H9 (cell line): ENCODE results near the gene STAU1. TPM values are rescaled to one million over a fixed set of nuclear protein-coding genes. Genes with fewer than 3 reads are reported as not detected.

ENCODE experiments used
- DNase-seq: peaks from one replicate; pipeline ENCODE4 v3.0.0-alpha.2; 2017
- H2AFZ ChIP-seq: one replicate; pipeline ENCODE4 v1.6.1; 2013; ENCODE audit warnings: mild to moderate bottlenecking, low read length, control low read depth, moderate library complexity
- H2AK5ac ChIP-seq: 2 replicates; pipeline ENCODE4 v1.6.1; 2013; ENCODE audit warnings: low read length, control low read depth, mixed read lengths; ENCODE audit not compliant: insufficient read length
- H2BK120ac ChIP-seq: one replicate; pipeline ENCODE4 v1.6.1; 2013; ENCODE audit warnings: low read depth, mild to moderate bottlenecking, low read length, control low read depth, inconsistent platforms; ENCODE audit not compliant: poor library complexity, severe bottlenecking
- H2BK12ac ChIP-seq: 2 replicates; pipeline ENCODE4 v1.6.1; 2013; ENCODE audit warnings: low read length, control low read depth, mixed read lengths, low read depth; ENCODE audit not compliant: insufficient read length
- H2BK15ac ChIP-seq: 2 replicates; pipeline ENCODE4 v1.6.1; 2013; ENCODE audit warnings: low read depth, low read length, control low read depth
- H2BK20ac ChIP-seq: one replicate; pipeline ENCODE4 v1.6.1; 2013; ENCODE audit warnings: low read depth, mild to moderate bottlenecking, low read length, control low read depth, inconsistent platforms; ENCODE audit not compliant: poor library complexity, severe bottlenecking
- H2BK5ac ChIP-seq: 2 replicates; pipeline ENCODE4 v1.6.1; 2013; ENCODE audit warnings: low read length, control low read depth, mixed read lengths; ENCODE audit not compliant: insufficient read length
- H3K14ac ChIP-seq: 2 replicates; pipeline ENCODE4 v1.6.1; 2013; ENCODE audit warnings: low read length, control low read depth; ENCODE audit not compliant: insufficient read depth
- H3K18ac ChIP-seq: 2 replicates; pipeline ENCODE4 v1.6.1; 2013; ENCODE audit warnings: low read depth, mild to moderate bottlenecking, mixed read lengths, low read length, control low read depth; ENCODE audit not compliant: insufficient read length
- H3K23ac ChIP-seq: 2 replicates; pipeline ENCODE4 v1.6.1; 2013; ENCODE audit warnings: low read length, control low read depth, mixed read lengths, low read depth; ENCODE audit not compliant: insufficient read length
- H3K23me2 ChIP-seq: 2 replicates; pipeline ENCODE4 v1.6.1; 2013; ENCODE audit warnings: low read depth, mild to moderate bottlenecking, mixed read lengths, low read length, control low read depth; ENCODE audit not compliant: insufficient read length, poor library complexity, severe bottlenecking
- H3K27ac ChIP-seq: 2 replicates; pipeline ENCODE4 v1.5.1; 2013; ENCODE audit warnings: low read length, control low read depth, mixed read lengths, low read depth; ENCODE audit not compliant: insufficient read length
- H3K27me3 ChIP-seq: 2 replicates; pipeline ENCODE4 v1.6.1; 2013; ENCODE audit warnings: low read length, control low read depth, inconsistent platforms; ENCODE audit not compliant: insufficient read depth
- H3K4ac ChIP-seq: 2 replicates; pipeline ENCODE4 v1.6.1; 2013; ENCODE audit warnings: low read depth, mild to moderate bottlenecking, control low read depth, inconsistent platforms, low read length, moderate library complexity
- H3K4me1 ChIP-seq: 2 replicates; pipeline ENCODE4 v1.6.1; 2013; ENCODE audit warnings: low read length, control low read depth, inconsistent platforms; ENCODE audit not compliant: insufficient read depth
- H3K4me2 ChIP-seq: 2 replicates; pipeline ENCODE4 v1.6.1; 2013; ENCODE audit warnings: low read length, control low read depth, mixed read lengths; ENCODE audit not compliant: insufficient read length, insufficient read depth
- H3K56ac ChIP-seq: 2 replicates; pipeline ENCODE4 v1.6.1; 2013; ENCODE audit warnings: low read depth, mild to moderate bottlenecking, mixed read lengths, low read length, control low read depth; ENCODE audit not compliant: insufficient read length
- H3K79me1 ChIP-seq: 2 replicates; pipeline ENCODE4 v1.6.1; 2013; ENCODE audit warnings: low read depth, mild to moderate bottlenecking, moderate library complexity, low read length, control low read depth, inconsistent platforms; ENCODE audit not compliant: insufficient read depth, poor library complexity, severe bottlenecking
- H3K79me2 ChIP-seq: 2 replicates; pipeline ENCODE4 v1.6.1; 2013; ENCODE audit warnings: low read length, control low read depth, inconsistent platforms; ENCODE audit not compliant: insufficient read depth
- H3K9ac ChIP-seq: 2 replicates; pipeline ENCODE4 v1.6.1; 2013; ENCODE audit warnings: low read length, control low read depth, mixed read lengths; ENCODE audit not compliant: insufficient read length; ENCODE audit errors: extremely low read depth
- H3K9me3 ChIP-seq: one replicate; pipeline ENCODE4 v1.6.1; 2013; ENCODE audit warnings: low read depth, low read length, inconsistent platforms; ENCODE audit not compliant: control insufficient read depth
- H3T11ph ChIP-seq: one replicate; pipeline ENCODE4 v1.6.1; 2013; ENCODE audit warnings: mild to moderate bottlenecking, low read length, control low read depth, inconsistent platforms
- H4K20me1 ChIP-seq: one replicate; pipeline ENCODE4 v1.6.1; 2013; ENCODE audit not compliant: control insufficient read depth, insufficient read length, insufficient read depth
- H4K5ac ChIP-seq: 2 replicates; pipeline ENCODE4 v1.6.1; 2013; ENCODE audit warnings: low read depth, mild to moderate bottlenecking, mixed read lengths, low read length, control low read depth; ENCODE audit not compliant: insufficient read length
- H4K8ac ChIP-seq: replicated peaks from 2 replicates; pipeline ENCODE4 v1.6.1; 2013; ENCODE audit warnings: low read length, control low read depth, mixed read lengths, low read depth; ENCODE audit not compliant: insufficient read length
- H4K91ac ChIP-seq: 2 replicates; pipeline ENCODE4 v1.6.1; 2013; ENCODE audit warnings: low read depth, mild to moderate bottlenecking, moderate library complexity, mixed read lengths, low read length, control low read depth; ENCODE audit not compliant: insufficient read length
- H3K27ac Mint-ChIP-seq, 3 experiments: 2 replicates in 2 of 3; 3 replicates in 1 of 3; pipeline ENCODE4 v1.8.0; 2020 to 2021; ENCODE audit warnings: mixed read lengths in 3 of 3, mild to moderate bottlenecking in 1 of 3, moderate library complexity in 1 of 3
- H3K27me3 Mint-ChIP-seq: 2 replicates; pipeline ENCODE4 v1.8.0; 2021; ENCODE audit warnings: low read depth, mild to moderate bottlenecking, moderate library complexity, mixed read lengths
- H3K36me3 Mint-ChIP-seq, 3 experiments: 2 replicates in 2 of 3; 3 replicates in 1 of 3; pipeline ENCODE4 v1.8.0; 2020 to 2021; ENCODE audit warnings: low read depth in 3 of 3, mixed read lengths in 3 of 3; ENCODE audit not compliant: insufficient read depth in 1 of 3
- H3K4me1 Mint-ChIP-seq, 2 experiments: 2 replicates each; pipeline ENCODE4 v1.8.0; 2020; ENCODE audit warnings: mixed read lengths in 2 of 2
- H3K4me3 Mint-ChIP-seq, 2 experiments: 2 replicates in 1 of 2; 3 replicates in 1 of 2; pipeline ENCODE4 v1.8.0; 2020 to 2021; ENCODE audit warnings: mild to moderate bottlenecking in 2 of 2, mixed read lengths in 2 of 2, moderate library complexity in 1 of 2
- H3K9me3 Mint-ChIP-seq, 2 experiments: 2 replicates in 1 of 2; 3 replicates in 1 of 2; pipeline ENCODE4 v1.8.0; 2020; ENCODE audit warnings: mild to moderate bottlenecking in 2 of 2, mixed read lengths in 2 of 2, moderate library complexity in 1 of 2
- WGBS: extraction: QIAGEN DNeasy Blood & Tissue Kit; methylation state at CpG from one replicate; pipeline ENCODE4 v1.1.7; 2013; ENCODE audit warnings: missing lambda C conversion rate, low lambda C conversion rate, mixed read lengths; ENCODE audit not compliant: insufficient read length; ENCODE audit errors: extremely low coverage; 5-methylcytosine and 5-hydroxymethylcytosine counted together
- total RNA-seq: library from RNA; stranded (reverse); gene quantifications from 2 replicates; pipeline ENCODE4 v1.2.1, GENCODE V29; 2021
- TF ChIP-seq, protein P1 (sequence below): fragments of 200-600 bp; sonication (generic); conservative IDR thresholded peaks from 3 replicates; pipeline ENCODE4 v1.8.0; 2021; ENCODE audit warnings: antibody characterized with exemption, mild to moderate bottlenecking

Gene STAU1
- total RNA-seq, 1 experiment from 2014 or later = 106 TPM

DNA sequence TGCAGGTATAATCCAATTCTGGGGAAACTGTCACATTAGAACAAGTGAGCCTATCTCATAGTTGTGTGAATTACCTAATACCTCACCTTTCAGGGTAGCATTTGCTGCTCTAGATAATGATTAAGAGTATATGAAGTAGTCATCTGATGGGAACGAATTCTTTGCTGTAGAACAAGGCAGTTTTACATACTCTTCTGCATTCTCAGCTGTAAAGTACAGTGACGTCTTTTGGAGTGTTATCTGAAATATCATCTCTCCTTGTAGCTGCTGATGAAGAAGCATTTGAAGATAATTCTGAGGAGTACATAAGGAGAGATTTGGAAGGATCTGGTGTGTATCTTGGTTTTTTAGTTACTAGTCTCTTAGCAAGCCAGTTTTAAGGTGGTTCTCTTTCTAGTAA, 113.6 kb downstream of the STAU1 start:
- Histone ChIP-seq H3K9ac (no peak overlapping the region), H2BK12ac (no peak overlapping the region), H3K23ac (no peak overlapping the region), H4K20me1 (no peaks in the 10 kb centered on the region), H3K27ac (no peak overlapping the region), H3K79me2 (no peaks in the 10 kb centered on the region), H4K91ac (no peak overlapping the region), H3T11ph (no peak overlapping the region), H3K14ac (no peak overlapping the region), H3K18ac (no peak overlapping the region), H3K79me1 (peaks cover 2% of the 10 kb centered on the region), H3K56ac (no peak overlapping the region), H2BK5ac (no peak overlapping the region), H4K5ac (no peak overlapping the region), H3K4me2 (no peak overlapping the region), H3K23me2 (no peaks in the 10 kb centered on the region), H4K8ac (no peak overlapping the region), H2BK20ac (no peak overlapping the region), H3K27me3 (no peaks in the 10 kb centered on the region), H2AFZ (no peak overlapping the region), H2AK5ac (no peak overlapping the region), H3K4ac (no peak overlapping the region), H2BK120ac (no peak overlapping the region), H3K9me3 (no peaks in the 10 kb centered on the region), H2BK15ac (no peak overlapping the region), H3K4me1 (no peaks in the 10 kb centered on the region)
- Mint-ChIP-seq H3K27ac (peak overlapping the region in 1 of 3 experiments; percentile 15; a peak in 1 of 7 replicates), H3K4me1 (no peaks in the 10 kb centered on the region), H3K4me3 (no peak overlapping the region), H3K36me3 (peaks cover 35 to 97% (median 87%) of the 10 kb centered on the region in 3 experiments; a peak in 6 of 7 replicates), H3K27me3 (no peaks in the 10 kb centered on the region), H3K9me3 (no peaks in the 10 kb centered on the region)
- DNase-seq = no peak
- no CpG with 5 or more reads among the region's 2 CpGs for WGBS
- TF ChIP-seq, protein P1, sequence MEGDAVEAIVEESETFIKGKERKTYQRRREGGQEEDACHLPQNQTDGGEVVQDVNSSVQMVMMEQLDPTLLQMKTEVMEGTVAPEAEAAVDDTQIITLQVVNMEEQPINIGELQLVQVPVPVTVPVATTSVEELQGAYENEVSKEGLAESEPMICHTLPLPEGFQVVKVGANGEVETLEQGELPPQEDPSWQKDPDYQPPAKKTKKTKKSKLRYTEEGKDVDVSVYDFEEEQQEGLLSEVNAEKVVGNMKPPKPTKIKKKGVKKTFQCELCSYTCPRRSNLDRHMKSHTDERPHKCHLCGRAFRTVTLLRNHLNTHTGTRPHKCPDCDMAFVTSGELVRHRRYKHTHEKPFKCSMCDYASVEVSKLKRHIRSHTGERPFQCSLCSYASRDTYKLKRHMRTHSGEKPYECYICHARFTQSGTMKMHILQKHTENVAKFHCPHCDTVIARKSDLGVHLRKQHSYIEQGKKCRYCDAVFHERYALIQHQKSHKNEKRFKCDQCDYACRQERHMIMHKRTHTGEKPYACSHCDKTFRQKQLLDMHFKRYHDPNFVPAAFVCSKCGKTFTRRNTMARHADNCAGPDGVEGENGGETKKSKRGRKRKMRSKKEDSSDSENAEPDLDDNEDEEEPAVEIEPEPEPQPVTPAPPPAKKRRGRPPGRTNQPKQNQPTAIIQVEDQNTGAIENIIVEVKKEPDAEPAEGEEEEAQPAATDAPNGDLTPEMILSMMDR = no peak

Other genes with a start within 250 kb of the STAU1 start
- 244 and 246 TPM in 2 replicates for gene CSE1L, start 142.0 kb downstream of the STAU1 start, total RNA-seq
- 46.9 and 50.3 TPM in 2 replicates for gene DDX27, start 31.1 kb upstream of the STAU1 start, total RNA-seq
- 12.8 and 13.3 TPM in 2 replicates for gene ZNFX1, start 89.7 kb upstream of the STAU1 start, total RNA-seq